SU-DHL-6 (cell line): ENCODE measurements around the gene KIF1A.

ENCODE experiments used
- CTCF ChIP-seq: fragments of 200-600 bp; sonication (generic); IDR thresholded peaks from one replicate; pipeline ENCODE4 v1.5.1; 2017; ENCODE audit warnings: antibody characterized with exemption, mild to moderate bottlenecking, low read length, moderate library complexity; ENCODE audit not compliant: insufficient read depth, poor library complexity, severe bottlenecking
- EZH2phosphoT487 ChIP-seq: fragments of 200-600 bp; sonication (generic), shearing (Covaris generic); conservative IDR thresholded peaks from 2 replicates; pipeline ENCODE4 v1.6.1; 2018; ENCODE audit warnings: mild to moderate bottlenecking, antibody characterized with exemption, low read length, moderate library complexity, mixed read lengths

GRCh38 chr2:240707821-240708220, 112.2 kb downstream of the KIF1A start:
- no peak for TF ChIP-seq CTCF
- TF ChIP-seq EZH2phosphoT487: no peak
